Left forelimb (tissue), 1 donor: ENCODE measurements around the gene STK35.

ENCODE experiments used
- DNase-seq: peaks from one replicate; pipeline ENCODE4 v3.0.0-alpha.2; 2018; ENCODE audit warnings: low spot score

STK35 gene

DNA sequence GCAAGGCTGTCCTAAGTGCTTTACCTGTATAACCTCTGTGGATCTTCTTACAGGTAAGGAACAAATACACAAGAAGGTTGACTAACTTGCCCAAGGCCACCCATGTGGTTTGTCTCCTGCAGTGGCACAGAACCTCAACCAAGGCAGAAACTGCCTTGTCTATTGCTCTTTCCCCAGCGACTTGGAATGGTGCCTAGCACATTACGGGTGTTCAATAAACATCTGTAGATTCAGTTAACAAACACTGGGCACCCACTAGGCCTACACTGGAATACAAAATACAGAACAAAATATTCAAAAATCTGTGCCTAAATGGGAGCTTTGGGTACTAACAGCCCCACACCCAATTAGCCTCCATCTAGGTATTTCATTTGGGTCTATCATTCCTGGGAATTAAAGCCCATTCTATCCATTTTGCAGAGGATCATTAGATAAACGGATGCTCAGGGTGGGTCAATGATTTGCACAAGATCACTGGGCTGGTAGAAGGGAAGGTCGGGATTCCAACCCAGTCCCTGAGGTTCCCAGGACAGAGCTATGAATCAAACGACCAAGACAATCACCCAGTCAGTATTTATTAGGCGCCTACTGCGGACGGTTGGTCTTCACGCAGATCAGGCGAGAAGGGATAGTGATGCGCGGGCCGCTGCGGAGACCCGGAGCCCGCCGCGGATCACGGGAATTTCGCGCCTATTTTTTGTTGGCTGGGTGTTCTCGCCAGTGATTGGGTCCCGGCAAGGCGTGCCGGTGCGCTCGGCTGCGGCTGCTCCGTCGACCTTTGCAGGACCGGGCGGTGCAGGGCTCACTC, at the start of gene STK35:
TSS of gene STK35 (plus strand) at position 771 of the 808 bp plus-strand sequence. CDS start 55 bp downstream, outside the sequence.
- DNase-seq = peak; percentile 80

DNA sequence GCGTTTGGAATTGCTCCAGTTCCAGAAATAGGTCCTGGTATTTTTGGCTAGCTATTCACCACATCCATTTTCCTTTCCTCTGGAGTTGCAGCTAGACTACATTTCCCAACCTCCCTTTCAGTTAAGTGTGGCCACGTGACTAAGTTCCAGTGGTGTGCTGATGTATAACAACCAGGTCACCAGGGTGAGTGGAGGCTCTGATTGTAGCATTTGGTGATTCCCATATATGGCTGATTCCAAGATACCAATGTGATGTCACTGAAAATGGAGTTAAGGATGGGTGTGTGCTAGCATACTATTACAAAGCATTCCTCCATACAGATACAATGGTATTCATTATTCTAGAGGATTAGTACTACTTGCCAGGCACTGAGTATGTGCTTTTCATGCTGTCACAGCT, 49.7 kb upstream of the STK35 start:
- DNase-seq = no peak

DNA sequence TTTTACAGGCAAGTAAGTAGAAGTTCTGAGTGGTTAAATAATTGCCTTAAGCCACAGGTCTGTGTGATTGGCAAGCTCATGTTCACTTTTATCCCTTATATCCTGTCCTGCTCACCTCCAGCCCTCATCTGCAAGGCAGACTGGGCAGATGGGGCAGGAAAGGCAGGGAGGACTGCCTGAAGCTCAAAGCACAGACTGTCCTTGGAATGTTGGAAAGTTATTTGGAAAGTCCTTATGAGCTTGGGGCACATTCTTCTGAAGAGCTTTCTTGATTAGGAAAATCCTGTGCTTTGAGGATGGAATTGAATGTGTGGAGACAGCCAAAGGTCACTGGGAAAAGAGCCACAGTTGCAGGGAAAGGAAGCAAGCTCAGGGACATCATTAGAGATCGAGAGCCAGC, 48.9 kb upstream of the STK35 start:
- no peak for DNase-seq

DNA sequence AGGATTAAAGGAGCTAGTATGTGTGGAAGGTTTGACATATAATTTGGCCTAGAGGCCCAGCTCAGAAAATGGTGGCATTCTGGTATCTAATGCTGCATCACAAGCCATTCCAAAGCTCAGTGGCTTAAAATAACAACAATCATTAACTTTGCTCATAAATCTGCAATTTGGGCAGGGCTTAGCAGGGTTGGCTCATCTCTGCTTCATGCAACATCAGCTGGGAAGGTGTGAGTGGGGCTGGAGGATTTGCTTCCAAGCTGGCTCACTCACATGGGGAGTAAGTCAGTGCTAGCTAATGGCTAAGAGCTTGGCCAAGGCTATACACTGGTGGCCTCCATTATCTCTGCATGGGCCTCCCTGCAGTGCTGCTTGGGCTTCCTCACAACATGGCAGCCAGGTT, 48.0 kb upstream of the STK35 start:
- no peak for DNase-seq

DNA sequence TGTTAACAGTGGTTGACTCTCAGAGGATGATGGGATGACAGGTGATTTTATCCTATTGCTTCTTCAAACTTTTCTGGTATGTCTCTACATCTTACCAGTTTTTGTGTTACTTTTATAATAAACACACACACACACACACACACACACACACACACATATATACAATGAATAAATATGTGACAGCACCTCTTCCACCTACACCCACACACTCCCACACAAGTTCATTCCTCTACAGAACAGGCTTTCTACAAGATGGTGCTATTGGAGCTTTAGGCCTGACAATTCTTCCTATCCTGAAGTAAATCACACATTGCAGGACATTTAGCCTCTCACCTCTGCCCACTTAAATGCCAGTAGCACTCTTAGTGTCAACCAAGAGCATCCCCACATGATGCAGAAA, 46.7 kb upstream of the STK35 start:
- no peak for DNase-seq

DNA sequence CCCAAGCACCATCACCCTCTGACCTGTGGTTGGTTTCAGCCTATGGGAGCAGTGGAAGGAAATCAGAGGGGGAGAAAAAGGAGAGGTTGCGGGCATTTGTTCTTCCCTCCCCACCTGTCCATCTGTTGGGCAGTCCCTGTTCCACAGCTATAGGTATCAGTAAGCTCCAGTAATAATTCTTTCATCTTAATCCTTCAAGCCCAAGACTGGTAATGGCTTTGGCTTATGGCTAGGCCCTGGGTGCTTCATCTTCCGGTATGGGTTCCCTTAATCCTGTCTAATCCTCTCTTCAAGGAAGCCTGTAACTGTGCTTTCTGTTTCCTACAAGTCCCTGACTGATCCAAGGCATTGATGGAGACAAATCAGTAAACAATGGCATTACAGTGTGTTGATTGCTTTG, 42.2 kb upstream of the STK35 start:
- no peak for DNase-seq

DNA sequence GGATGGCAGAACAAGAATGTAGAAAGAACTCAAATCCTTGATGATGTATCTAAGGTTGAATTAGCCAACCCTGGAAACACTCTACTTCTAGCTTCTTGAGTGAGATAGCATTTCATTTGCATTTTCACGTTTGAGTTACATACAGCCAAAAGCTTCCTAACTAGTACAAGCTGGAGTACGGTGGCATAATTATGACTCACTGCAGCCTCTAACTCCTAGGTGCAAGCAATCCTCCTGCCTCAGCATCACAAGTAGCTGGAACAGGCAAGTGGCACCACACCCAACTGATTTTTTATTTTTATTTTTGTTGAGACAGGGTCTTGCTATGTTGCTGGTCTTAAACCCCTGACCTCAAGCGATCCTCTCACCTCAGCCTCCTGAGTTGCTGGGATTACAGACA, 36.5 kb upstream of the STK35 start:
- no peak for DNase-seq

DNA sequence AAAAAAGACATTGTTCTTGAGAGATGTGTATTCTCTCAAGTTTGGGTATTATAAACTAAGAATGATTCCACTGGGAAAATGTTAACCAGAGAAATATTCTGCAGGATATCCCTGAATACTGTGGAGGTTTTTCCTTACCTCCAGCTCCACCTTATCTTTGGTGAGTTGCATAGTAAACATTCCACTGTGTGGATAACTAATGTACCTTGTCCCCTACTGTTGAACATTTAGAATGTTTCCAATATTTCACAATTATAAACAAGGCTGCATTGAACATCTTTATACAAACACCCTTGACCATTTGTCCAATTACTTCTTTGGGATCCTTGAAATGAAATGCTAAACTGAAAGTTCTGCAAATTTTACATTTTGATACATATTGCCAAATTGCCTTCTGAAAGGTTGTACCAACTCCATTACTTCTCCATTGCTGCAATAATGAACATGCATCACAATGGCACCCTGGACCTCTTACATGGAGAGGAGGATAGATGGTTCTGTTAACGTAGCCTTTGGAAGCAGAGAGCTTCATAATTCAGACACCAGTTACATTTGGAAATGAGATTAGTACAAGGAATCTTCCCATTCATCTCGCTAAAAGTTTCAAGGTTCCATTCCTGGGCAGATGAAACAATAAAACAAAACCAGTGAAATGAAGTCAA, 35.0 kb upstream of the STK35 start:
- DNase-seq = no peak

DNA sequence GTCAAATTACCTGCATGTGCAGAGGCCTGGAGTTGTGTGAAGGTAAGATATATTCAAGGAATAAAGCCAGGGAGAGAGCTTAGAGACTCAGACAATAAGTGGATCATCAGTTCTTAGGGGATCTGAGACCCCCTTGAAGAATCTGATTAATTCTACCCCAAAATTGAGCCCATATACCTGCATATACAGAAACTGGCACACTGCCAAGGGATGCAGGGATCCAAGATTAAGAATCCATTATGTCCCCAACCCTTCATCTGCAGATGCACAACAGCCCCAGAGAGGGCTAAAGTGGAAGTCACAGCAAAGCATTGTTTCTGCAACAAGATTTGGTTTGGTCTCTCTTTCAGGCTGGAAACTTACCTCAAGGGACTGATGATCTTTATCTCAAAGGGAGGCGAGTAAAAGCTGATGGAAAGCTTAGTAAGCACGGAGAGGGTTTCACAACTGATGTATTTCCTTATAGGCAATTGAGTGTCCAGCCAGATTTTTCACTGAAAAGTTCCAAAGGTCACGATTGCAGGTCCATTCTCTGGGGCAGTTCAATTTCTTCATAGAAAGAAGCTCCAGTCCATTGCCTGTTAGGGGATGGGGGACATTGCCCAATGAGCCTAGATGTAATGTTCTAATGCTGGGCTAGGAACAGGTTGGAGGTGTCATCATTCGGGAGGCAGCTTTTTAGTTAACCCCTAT, 20.9 kb upstream of the STK35 start:
- DNase-seq = no peak

DNA sequence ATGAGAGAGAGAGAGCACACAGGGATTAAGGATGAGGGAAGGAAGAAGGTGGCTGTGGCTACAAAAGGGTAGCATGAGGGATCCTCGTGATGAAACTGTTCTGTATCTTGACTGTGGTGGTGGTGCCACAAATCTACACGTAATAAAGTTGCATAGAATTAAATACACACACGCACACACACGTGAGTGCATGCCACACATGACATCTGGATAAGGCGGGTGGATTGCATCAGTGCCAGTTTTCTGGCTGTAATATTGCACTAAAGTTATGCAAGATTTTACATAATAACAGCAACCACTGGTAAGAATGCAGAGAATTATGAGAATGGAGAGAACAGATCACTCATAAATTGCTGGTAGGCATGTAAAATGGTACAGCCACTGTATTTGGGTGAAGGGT, 16.9 kb upstream of the STK35 start:
- no peak for DNase-seq

DNA sequence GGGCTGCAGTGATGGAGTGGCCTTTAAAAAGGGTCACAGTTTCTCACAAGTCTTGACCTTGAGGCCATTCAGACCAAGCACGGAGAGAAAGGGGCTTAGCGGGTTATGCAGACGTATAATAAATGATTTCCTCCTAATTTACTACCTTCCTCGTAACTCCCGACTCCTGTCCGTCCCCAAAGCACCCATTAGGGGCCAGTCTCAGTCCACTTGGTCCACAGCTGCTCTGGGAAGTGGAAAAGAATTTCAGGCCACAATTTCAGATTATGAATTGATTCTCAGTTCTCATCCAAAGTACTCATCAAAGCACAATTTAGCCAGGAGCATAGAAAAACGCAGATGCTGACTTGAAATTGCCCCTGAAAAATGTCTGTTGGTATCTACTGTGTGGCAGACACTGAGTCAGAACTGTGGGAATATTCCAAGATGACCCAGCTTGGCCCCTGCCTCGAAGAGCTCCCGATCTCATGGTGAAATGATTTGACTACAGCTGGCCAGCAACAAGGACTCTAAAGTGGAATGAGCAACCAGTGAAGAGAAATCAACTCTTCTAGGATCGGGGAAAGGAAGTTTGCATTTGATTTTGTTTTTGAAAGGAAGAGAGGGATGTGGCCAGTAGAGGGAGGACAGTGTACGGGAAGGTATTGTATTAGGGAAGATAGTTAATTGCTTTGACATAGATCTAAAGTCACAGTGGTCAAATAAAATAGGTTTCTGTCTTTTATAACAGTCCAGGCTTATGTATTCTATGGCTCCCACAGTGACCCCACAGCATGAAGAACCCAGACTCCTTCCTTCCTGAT, 15.2 kb upstream of the STK35 start:
- no peak for DNase-seq

DNA sequence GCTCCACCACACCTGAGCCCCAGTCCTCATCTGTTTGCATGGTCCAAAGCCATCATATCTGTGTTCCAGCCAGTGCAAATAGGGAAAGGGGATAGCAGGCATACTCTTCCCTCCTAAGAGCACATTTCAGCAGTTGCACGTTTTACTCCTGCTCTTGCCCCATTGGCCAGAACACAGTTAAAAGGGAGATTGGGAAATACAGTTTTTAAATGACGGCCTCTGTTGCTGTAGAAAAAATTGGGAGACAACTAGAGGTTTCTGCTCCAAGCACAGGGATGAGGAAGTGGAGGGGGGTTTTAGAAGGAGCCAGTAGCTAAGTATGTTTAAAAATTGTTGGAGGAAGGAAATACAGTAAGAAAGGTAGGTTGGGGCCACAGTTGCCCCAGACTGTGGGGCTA, 14.6 kb upstream of the STK35 start:
- DNase-seq = no peak

DNA sequence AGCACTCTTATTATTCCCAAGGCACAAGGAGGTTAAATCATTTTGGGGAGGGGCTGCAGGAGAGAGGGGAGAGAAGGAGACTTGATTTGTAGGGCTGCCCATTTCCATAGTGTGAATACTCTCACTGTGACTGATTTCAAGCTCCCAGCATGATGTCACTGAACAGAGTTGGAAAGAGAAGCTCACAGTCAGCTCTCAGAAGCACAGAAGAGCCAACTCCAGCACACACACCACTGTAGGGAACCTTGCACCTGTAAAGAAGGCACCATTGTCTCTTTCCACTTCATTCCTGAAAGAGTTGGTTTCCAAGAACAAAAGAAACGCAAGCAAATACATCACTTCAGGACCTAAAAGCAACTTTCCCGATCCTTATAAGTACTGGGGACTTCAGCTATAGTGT, 12.7 kb upstream of the STK35 start:
- DNase-seq = no peak

DNA sequence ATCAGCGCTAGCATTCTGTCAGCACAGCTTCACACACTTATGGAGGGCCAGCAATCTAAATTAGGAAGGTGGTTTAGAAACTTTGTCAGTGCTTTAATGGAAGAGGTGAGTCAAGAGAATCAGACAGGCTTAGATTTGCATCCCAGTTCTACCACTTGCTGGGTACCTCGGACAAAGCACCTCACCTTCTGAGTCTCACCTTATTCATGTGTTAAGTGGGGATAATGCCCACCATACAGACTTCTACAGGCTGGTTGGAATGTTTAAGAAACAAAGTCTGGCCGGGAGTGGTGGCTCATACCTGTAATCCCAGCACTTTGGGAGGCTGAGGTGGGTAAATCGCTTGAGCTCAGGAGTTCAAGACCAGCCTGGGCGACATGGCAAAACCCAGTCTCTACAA, 12.2 kb upstream of the STK35 start:
- DNase-seq = no peak

DNA sequence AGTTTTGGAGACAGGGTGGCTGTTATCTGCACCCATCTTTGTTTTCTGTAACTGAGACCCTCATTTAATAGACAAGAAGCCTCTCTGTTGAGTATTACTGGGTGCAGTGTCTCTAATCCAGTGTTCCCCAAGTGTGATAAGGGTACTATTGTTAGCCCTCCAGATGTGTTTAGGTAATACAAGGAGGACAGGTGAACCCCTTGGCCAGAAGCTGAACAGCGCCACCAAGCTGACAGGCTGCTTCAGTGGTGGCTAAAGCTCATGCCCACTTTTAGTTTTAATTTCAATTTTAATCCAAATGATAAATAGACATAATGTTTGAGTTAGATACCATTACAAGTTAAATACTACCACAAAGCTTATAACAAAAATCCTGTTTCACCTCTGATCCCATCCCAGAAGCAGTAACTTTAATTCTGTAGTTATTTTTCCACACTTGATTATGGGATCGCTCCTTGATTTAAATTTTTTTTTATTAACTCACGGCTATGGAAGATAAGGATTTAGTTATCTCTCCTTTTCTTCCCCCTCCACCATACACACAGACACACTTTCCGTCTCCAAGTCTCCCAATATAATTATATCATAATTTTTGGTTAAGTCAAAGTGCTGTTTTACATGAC, 8.4 kb upstream of the STK35 start:
- DNase-seq = no peak

DNA sequence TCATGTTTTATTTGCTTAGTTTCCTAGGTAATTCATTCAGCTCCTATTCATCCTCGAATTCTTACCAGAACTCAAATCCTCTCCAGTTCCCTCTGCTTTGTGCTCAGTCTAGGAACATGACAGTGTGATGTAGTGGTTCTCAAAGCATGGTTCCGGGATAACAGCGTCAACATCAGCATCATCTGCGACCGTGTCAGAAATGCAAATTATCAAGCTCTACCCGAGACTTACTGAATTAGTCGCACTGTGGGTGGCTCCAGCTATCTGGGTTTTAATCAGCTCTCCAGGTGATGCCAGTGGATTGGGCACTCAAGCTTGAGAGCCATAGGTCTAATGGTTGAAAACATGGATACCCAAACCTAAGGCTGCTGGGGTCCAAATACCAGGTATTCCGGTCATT, 7.7 kb upstream of the STK35 start:
- DNase-seq = no peak

DNA sequence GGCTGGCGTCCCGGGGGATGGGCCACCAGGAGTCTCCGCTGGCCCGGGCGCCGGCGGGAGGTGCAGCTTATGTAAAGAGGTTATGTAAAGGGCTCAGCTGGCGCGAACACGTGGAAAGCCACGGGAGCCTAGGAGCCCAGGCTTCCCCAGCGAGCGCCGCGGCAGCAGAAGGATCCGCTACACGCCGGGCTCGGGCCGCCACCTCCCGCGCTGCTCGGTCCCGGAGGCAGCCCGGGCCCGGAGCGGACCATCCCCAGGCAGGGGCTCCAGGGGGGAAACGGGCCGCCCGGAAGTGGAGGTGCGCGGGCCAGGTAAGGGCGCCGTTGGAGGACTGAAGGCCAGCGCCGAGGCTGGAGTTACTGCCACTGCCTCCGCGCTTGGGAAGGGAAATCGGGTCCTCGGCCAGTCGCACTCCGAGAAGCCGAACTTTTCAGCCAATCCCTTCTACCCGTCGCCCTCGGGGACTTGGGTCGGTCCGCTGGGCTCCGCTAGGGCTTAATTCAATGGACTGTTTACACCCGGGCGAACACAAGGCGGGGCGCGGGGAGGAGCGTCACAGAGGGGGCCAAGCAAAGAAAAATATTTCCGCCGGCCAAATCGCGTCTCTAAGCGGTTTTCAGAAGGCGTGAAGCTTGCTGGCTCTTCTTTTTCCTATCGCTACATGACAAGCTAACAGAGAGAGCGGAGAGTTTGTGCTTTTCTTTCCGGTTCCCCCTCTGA, 398 bp downstream of the STK35 start:
- peak; percentile 95 for DNase-seq

DNA sequence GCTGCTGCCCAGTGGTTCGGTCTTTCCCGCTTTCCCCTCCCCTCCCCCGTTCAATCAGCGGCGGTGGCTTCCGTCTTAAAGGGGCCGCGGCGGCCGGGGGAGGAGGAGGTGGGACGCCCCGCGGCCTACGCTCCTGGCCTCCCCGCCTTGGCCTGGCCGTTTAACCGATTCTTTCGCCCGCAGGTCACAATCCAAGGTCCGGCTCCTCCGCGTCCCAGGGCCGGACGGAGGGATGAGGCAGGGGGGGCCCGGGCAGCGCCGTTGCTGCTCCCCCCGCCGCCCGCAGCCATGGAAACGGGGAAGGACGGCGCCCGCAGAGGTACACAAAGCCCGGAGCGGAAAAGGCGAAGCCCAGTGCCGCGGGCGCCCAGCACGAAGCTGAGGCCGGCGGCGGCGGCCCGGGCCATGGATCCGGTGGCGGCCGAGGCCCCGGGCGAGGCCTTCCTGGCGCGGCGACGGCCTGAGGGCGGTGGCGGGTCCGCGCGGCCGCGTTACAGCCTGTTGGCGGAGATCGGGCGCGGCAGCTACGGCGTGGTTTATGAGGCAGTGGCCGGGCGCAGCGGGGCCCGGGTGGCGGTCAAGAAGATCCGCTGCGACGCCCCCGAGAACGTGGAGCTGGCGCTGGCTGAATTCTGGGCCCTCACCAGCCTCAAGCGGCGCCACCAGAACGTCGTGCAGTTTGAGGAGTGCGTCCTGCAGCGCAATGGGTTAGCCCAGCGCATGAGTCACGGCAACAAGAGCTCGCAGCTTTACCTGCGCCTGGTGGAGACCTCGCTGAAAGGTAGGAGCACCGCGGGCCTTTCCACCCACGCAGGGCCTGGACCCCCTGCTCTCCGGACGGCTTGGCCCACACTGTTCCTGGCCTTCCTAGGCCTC, 1.2 kb downstream of the STK35 start:
- peak; percentile 93 for DNase-seq

DNA sequence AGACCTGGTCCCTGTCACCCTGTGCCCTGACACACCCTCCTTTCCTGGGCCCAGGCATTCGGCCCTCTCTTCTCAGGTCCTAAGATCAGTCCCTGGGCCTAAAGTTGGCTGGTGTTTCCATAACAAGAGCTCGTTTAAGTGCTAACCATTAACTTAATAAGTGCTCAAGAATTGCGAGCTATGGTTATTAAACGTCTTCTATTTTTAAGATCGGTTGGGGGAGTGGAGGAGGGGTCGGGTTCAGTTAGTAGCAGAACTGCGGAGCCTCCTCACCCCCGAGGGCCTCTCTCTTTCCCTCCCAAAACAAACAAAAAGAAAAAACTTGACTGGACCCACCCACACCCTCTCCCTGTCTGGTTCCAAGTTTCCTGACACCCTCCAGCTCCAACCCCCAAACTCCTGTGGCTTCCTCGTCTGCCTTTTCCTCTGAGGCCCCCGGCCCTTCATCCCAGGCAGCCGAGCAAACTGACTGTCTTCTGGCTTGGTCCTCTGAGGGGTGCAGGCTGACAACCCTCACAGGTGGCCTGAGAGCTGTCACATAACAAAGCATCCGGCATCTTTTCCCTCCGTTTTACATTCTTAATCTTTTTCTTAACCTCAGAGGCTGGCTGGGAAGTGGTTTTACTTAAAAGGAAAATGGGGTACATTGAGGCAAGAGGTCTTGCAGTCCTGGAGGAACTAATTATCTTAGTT, 2.0 kb downstream of the STK35 start:
- DNase-seq = no peak

DNA sequence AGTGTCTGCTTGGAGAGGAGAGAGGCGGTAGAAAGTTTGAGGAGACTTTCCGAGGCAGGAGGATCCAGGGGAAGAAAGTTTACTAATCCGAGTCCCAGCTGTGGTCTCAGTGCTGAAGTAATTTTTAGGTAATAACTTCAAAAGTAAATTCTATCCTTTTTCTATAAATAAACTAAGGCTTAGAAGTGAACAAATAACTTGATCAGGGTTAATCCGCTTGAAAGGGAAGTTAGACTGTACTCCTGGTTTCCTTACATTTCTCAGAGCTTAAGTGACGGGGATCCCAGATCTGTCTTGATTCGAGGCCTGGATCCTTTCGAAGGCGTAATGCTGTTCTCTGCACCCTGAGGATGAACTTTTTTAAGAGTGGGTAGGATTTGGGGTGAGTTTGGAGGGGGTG, 2.6 kb downstream of the STK35 start:
- no peak for DNase-seq
